ENCODE results near the gene AHSG. TPM values are rescaled to one million over a fixed set of nuclear protein-coding genes. Genes with fewer than 3 reads are reported as not detected.

Gene AHSG
- total RNA-seq, 6 experiments from 2014 or later: 718 to 1,905 (median 1,079) TPM

DNA sequence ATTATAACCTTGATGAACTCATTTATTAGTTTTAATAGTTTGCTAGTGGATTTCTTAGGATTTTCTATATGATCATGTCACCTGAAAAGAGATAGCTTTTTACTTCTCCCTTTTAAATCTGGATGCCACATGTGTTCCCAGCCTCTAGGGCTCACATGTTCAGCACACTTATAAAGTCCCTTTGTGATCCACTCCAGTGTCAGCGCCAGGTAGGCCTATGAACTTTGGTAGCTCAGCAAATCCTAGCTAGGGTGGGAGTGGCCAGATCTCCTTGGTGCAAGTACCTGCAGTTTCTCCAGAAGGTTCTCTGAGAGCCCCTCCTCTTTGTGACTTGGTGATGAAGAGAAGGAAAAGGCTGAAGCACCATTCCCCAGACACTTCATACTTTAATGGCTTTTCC lies 36.0 kb downstream of the AHSG start:
- peak in 3 of 4 donors; percentile 42 to 62 (median 45) for ATAC-seq
- intact Hi-C loops (cut with DNase I): no loop called here
- no peak for TF ChIP-seq POLR2A (IDR thresholded peaks at IDR 0.05)
- TF ChIP-seq, protein P1, sequence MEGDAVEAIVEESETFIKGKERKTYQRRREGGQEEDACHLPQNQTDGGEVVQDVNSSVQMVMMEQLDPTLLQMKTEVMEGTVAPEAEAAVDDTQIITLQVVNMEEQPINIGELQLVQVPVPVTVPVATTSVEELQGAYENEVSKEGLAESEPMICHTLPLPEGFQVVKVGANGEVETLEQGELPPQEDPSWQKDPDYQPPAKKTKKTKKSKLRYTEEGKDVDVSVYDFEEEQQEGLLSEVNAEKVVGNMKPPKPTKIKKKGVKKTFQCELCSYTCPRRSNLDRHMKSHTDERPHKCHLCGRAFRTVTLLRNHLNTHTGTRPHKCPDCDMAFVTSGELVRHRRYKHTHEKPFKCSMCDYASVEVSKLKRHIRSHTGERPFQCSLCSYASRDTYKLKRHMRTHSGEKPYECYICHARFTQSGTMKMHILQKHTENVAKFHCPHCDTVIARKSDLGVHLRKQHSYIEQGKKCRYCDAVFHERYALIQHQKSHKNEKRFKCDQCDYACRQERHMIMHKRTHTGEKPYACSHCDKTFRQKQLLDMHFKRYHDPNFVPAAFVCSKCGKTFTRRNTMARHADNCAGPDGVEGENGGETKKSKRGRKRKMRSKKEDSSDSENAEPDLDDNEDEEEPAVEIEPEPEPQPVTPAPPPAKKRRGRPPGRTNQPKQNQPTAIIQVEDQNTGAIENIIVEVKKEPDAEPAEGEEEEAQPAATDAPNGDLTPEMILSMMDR (IDR thresholded peaks at IDR 0.05): no peak

DNA sequence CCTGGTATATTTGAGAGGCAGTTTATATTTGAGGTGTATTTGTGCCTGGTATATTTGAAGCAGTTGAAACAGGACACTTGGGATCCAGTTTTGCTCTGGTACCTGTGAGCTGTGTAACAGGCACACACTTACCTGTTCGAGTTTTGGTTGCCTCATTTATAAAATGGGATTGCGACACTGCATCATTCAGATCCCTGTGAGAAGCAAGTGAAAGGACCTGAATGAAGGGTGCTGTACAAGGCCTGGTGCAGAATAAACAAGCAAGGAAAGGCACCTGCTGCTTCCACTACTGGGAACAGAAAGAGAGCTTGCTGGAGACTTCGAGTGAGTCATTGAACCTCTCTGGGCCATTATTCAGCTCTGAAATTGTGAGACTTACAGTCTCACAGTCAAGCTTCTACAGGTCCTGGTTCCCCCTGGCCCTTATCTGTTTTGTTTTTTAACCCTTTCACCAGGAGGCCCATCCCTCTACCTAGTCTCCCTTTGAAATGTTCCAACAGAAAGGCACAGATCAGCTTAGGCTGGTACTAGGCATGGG lies 38.9 kb downstream of the AHSG start:
- no peak overlapping the region for H3K4me3 ChIP-seq
- DNase-seq (no peak), ATAC-seq (peak in 2 of 4 donors; percentile 43 to 48)

More for the DNA sequence above, 36.0 kb downstream of the AHSG start:
- Histone ChIP-seq H3K4me3 (no peak overlapping the region), H3K36me3 (peaks cover 0 to 69% (median 0%) of the 10 kb centered on the region in 4 donors), H3K9me3 (no peaks in the 10 kb centered on the region), H3K4me1 (peaks cover 0 to 18% (median 5%) of the 10 kb centered on the region in 4 donors), H3K27me3 (no peaks in the 10 kb centered on the region), H3K27ac (no peak overlapping the region)
- DNase-seq: no peak
- WGBS (ENCODE audit: insufficient coverage, low coverage, low lambda C conversion rate, missing lambda C conversion rate): 45% methylated on average over 1 of the region's 1 CpG

DNA sequence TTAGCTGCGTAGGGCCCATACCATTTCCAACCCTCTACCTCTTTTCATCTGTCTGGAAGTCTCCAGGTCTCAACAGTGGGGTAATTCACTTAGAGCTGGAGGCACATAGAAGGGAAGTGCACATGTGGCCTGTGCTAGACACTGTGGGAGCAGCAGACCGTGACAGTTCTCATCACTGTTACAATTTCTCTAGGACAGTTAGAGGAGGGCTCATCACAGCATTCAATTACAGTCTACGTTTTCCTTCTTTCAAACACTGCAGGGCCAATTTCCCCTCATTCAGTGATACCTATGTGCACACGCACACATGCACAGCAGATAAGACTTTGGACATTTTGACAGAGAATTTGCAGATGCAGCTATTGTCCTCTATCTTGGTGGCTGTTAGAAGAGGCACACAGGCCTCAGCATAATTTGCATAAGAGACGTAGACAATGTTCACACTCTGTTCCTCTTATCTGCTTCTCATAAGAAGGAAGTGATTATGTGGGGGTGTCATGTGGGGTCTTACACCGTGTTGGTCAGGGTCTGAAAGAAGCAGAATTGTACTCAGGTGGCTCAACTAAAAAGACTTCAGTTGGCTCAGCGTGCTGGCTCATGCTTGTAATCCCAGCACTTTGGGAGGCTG lies 40.3 kb downstream of the AHSG start:
- Histone ChIP-seq H3K4me3 (no peak overlapping the region), H3K27me3 (no peaks in the 10 kb centered on the region), H3K27ac (no peak overlapping the region), H3K36me3 (peaks cover 0 to 39% (median 0%) of the 10 kb centered on the region in 4 donors), H3K4me1 (no peaks in the 10 kb centered on the region), H3K9me3 (no peaks in the 10 kb centered on the region)
- WGBS (ENCODE audit: insufficient coverage, low coverage, low lambda C conversion rate, missing lambda C conversion rate): 80% methylated on average over 7 of the region's 7 CpGs
- ATAC-seq (peak in 1 of 4 donors; percentile 6), DNase-seq (no peak)
- no peak for TF ChIP-seq POLR2A (IDR thresholded peaks at IDR 0.05)
- TF ChIP-seq, protein P1 (IDR thresholded peaks at IDR 0.05): no peak
- intact Hi-C loops (cut with DNase I): no loop called here

More for the DNA sequence above, 38.9 kb downstream of the AHSG start:
- 50% methylated on average over 2 of the region's 3 CpGs for WGBS (ENCODE audit: insufficient coverage, low coverage, low lambda C conversion rate, missing lambda C conversion rate)
- peaks cover 0 to 4% (median 0%) of the 10 kb centered on the region in 4 donors for H3K4me1 ChIP-seq
- no peaks in the 10 kb centered on the region for H3K27me3 ChIP-seq
- intact Hi-C loops (cut with DNase I): no loop called here
- H3K36me3 ChIP-seq: peaks cover 0 to 52% (median 0%) of the 10 kb centered on the region in 4 donors
- TF ChIP-seq POLR2A (IDR thresholded peaks at IDR 0.05): no peak
- TF ChIP-seq, protein P1 (IDR thresholded peaks at IDR 0.05): no peak
- H3K9me3 ChIP-seq: no peaks in the 10 kb centered on the region
- H3K27ac ChIP-seq: no peak overlapping the region

DNA sequence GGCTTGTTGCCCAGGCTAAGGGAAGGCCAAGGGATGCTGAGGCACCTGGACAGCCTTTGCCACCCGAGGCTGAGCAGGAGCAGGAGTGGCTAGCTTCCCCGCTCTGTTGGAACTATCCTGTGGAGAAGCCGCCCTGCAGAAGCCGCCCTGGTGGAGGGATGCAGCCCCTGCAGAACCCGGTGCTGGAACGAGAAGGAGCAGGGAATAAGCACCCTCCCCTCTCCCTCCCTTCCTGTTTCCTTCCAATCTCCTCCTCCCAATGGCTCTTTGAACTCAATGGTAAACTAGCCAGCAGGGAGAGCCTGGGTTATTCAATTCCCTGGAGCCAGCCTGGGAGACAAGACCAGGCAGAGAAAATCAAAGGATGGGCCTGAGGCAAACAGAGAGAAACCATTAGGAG lies 41.1 kb downstream of the AHSG start:
- H3K4me3 ChIP-seq: no peak overlapping the region
- no CpG with 5 or more reads among the region's 6 CpGs for WGBS (ENCODE audit: insufficient coverage, low coverage, low lambda C conversion rate, missing lambda C conversion rate)
- no peaks in the 10 kb centered on the region for H3K4me1 ChIP-seq
- H3K36me3 ChIP-seq: peaks cover 0 to 37% (median 0%) of the 10 kb centered on the region in 4 donors
- peak; percentile 66 to 74 (median 68) for ATAC-seq
- TF ChIP-seq, protein P1 (IDR thresholded peaks at IDR 0.05): peak in 1 of 4 donors; percentile 8
- TF ChIP-seq POLR2A (IDR thresholded peaks at IDR 0.05): no peak
- H3K27me3 ChIP-seq: no peaks in the 10 kb centered on the region
- DNase-seq: peak in 1 of 3 donors; percentile 55
- no peak overlapping the region for H3K27ac ChIP-seq
- intact Hi-C loops (cut with DNase I): no loop called here
- H3K9me3 ChIP-seq: no peaks in the 10 kb centered on the region
